Endodermal cell (in vitro differentiated cells): ENCODE measurements around the gene SLC13A1. TPM values are rescaled to one million over a fixed set of nuclear protein-coding genes. Genes with fewer than 3 reads are reported as not detected.

ENCODE experiments used
- DNase-seq: peaks from one replicate; pipeline ENCODE4 v3.0.0-alpha.2; 2017
- H3K27ac ChIP-seq: 2 replicates; pipeline ENCODE4 v1.5.1; 2013; ENCODE audit warnings: mild to moderate bottlenecking, low read depth, low read length, moderate library complexity
- H3K27me3 ChIP-seq: 2 replicates; pipeline ENCODE4 v1.6.1; 2013; ENCODE audit warnings: mild to moderate bottlenecking, low read length, moderate library complexity; ENCODE audit not compliant: insufficient read depth, control insufficient read depth, poor library complexity, severe bottlenecking
- H3K36me3 ChIP-seq: 2 replicates; pipeline ENCODE4 v1.7.0; 2013; ENCODE audit warnings: mild to moderate bottlenecking, low read length, moderate library complexity; ENCODE audit not compliant: control insufficient read depth, insufficient read depth
- H3K4me1 ChIP-seq: one replicate; pipeline ENCODE4 v1.7.0; 2013; ENCODE audit warnings: low read length; ENCODE audit not compliant: control insufficient read depth, insufficient read depth
- H3K4me3 ChIP-seq: 2 replicates; pipeline ENCODE4 v1.5.1; 2013; ENCODE audit warnings: mild to moderate bottlenecking, low read length, moderate library complexity
- H3K9ac ChIP-seq: 2 replicates; pipeline ENCODE4 v1.6.1; 2013; ENCODE audit warnings: mild to moderate bottlenecking, low read length, moderate library complexity; ENCODE audit not compliant: poor library complexity, severe bottlenecking; ENCODE audit errors: extremely low read depth
- H3K9me3 ChIP-seq: 2 replicates; pipeline ENCODE4 v1.6.1; 2013; ENCODE audit warnings: mild to moderate bottlenecking, low read length, moderate library complexity; ENCODE audit not compliant: control insufficient read depth
- H3K27ac Mint-ChIP-seq: 2 replicates; pipeline ENCODE4 v1.8.0; 2020; ENCODE audit warnings: mixed read lengths
- H3K27me3 Mint-ChIP-seq: 2 replicates; pipeline ENCODE4 v1.8.0; 2021; ENCODE audit warnings: mild to moderate bottlenecking, mixed read lengths; ENCODE audit not compliant: insufficient read depth
- H3K36me3 Mint-ChIP-seq: 2 replicates; pipeline ENCODE4 v1.8.0; 2020; ENCODE audit warnings: low read depth, mixed read lengths
- H3K4me1 Mint-ChIP-seq: 2 replicates; pipeline ENCODE4 v1.8.0; 2020; ENCODE audit warnings: mixed read lengths
- H3K4me3 Mint-ChIP-seq: 2 replicates; pipeline ENCODE4 v1.8.0; 2020; ENCODE audit warnings: mild to moderate bottlenecking, moderate library complexity, mixed read lengths
- H3K9me3 Mint-ChIP-seq: 2 replicates; pipeline ENCODE4 v1.8.0; 2020; ENCODE audit warnings: mild to moderate bottlenecking, mixed read lengths
- WGBS, 2 experiments: methylation state at CpG; one replicate each; pipeline versions ENCODE4 v1.1.5 to v1.1.7; 2013; ENCODE audit warnings: missing lambda C conversion rate in 2 of 2, mixed read lengths in 1 of 2; ENCODE audit not compliant: insufficient coverage in 1 of 2, insufficient read length in 1 of 2; 5-methylcytosine and 5-hydroxymethylcytosine counted together
- total RNA-seq, 2 donors: library from RNA; stranded (reverse); fragmentation: NEBNext Ultra II Directional in 1 of 2; extraction: Animal tissue kit (Norgen Biotek cat#: 25700) in 1 of 2; gene quantifications; 2 replicates in 1 of 2; 3 replicates in 1 of 2; pipeline ENCODE4 v1.2.1, GENCODE V29; 2021
- TF ChIP-seq, protein P1 (sequence below): fragments of 200-600 bp; sonication (generic); conservative IDR thresholded peaks from 2 replicates; pipeline ENCODE4 v1.5.0; 2021; ENCODE audit warnings: antibody characterized with exemption, mild to moderate bottlenecking

The SLC13A1 gene
- total RNA-seq, 2 donors from 2014 or later: not detected

DNA sequence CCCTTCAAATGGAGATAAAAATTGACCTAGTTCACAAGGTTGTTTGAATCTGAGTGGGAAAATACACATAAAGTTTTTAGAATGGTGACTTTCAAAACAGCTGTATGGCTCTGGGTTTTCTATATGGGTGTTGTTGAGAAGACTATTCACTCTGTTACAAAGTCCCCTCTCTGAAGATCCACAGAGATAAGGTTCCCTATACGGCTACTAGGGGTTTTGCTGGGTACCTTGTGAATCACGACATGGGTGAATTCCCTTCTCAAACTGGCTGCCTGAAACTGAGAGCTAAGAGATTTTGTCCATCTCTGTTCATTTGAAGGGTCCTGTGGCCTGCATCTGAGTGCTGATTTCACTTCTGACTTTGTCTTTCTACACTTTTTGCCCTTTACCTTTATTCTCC, 11.8 kb upstream of the SLC13A1 start:
- 92 to 94% methylated on average over 2 of the region's 2 CpGs for WGBS, 2 experiments
- no peak overlapping the region for H3K9ac ChIP-seq
- Mint-ChIP-seq H3K4me1 (peaks cover 15% of the 10 kb centered on the region), H3K9me3 (peaks cover 30% of the 10 kb centered on the region), H3K4me3 (no peak overlapping the region), H3K27me3 (no peaks in the 10 kb centered on the region), H3K36me3 (no peaks in the 10 kb centered on the region), H3K27ac (no peak overlapping the region)
- no peak overlapping the region for H3K27ac ChIP-seq
- peaks cover 29% of the 10 kb centered on the region for H3K9me3 ChIP-seq
- no peak overlapping the region for H3K4me3 ChIP-seq
- no peaks in the 10 kb centered on the region for H3K27me3 ChIP-seq
- H3K4me1 ChIP-seq: no peaks in the 10 kb centered on the region
- DNase-seq: no peak
- TF ChIP-seq, protein P1, sequence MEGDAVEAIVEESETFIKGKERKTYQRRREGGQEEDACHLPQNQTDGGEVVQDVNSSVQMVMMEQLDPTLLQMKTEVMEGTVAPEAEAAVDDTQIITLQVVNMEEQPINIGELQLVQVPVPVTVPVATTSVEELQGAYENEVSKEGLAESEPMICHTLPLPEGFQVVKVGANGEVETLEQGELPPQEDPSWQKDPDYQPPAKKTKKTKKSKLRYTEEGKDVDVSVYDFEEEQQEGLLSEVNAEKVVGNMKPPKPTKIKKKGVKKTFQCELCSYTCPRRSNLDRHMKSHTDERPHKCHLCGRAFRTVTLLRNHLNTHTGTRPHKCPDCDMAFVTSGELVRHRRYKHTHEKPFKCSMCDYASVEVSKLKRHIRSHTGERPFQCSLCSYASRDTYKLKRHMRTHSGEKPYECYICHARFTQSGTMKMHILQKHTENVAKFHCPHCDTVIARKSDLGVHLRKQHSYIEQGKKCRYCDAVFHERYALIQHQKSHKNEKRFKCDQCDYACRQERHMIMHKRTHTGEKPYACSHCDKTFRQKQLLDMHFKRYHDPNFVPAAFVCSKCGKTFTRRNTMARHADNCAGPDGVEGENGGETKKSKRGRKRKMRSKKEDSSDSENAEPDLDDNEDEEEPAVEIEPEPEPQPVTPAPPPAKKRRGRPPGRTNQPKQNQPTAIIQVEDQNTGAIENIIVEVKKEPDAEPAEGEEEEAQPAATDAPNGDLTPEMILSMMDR: no peak
- no peaks in the 10 kb centered on the region for H3K36me3 ChIP-seq

DNA sequence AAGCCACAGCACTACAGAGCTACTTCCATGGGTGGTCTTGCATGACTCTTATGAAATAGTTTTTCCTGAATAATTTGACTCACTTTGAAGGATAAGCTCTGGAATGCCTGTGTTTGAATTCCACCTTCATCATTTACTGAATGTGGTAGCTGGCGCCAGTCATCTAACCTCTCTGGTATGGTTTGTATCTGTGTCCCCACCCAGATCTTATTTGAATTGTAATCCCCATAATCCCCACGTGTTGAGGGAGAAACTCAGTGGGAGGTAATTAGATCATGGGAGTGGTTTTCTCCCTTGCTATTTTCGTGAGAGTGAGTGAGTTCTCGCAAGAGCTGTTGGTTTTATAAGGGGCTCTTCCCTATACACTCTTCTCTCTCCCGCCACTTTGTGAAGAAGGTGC, 11.2 kb upstream of the SLC13A1 start:
- Mint-ChIP-seq H3K4me1 (peaks cover 15% of the 10 kb centered on the region), H3K9me3 (peaks cover 28% of the 10 kb centered on the region)
- TF ChIP-seq, protein P1: no peak

DNA sequence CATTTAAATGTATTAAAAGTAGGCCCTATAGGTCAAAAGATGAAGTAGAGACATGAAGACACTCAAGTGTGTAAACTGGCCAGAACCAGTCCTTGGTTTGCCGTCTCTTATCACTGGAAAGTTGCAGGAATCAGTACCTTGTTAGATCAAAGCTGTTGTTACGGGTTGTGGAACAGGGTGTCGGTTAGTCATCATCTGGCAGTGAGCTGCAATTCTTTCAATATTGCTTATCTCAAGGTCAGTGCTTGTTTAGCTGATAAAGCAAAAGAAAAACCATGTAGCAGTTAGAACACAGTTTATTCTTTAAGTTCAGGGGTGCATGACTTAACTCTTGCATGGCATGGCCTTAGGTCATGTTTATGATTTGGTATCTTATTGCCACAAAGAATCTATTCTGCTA, 10.0 kb upstream of the SLC13A1 start:
- no peak for DNase-seq
- TF ChIP-seq, protein P1: no peak
- Mint-ChIP-seq H3K4me3 (no peak overlapping the region), H3K9me3 (peaks cover 16% of the 10 kb centered on the region), H3K36me3 (no peaks in the 10 kb centered on the region), H3K27ac (no peak overlapping the region), H3K27me3 (no peaks in the 10 kb centered on the region), H3K4me1 (peaks cover 15% of the 10 kb centered on the region)
- Histone ChIP-seq H3K27me3 (no peaks in the 10 kb centered on the region), H3K9me3 (peaks cover 17% of the 10 kb centered on the region), H3K4me3 (no peak overlapping the region), H3K27ac (no peak overlapping the region), H3K4me1 (no peaks in the 10 kb centered on the region), H3K9ac (no peak overlapping the region), H3K36me3 (no peaks in the 10 kb centered on the region)
- 88 to 89% methylated on average over 3 of the region's 3 CpGs for WGBS, 2 experiments

More for the DNA sequence above, 11.2 kb upstream of the SLC13A1 start:
- Mint-ChIP-seq H3K36me3 (no peaks in the 10 kb centered on the region), H3K27ac (no peak overlapping the region), H3K27me3 (no peaks in the 10 kb centered on the region), H3K4me3 (no peak overlapping the region)
- no peak for DNase-seq
- Histone ChIP-seq H3K9me3 (peaks cover 29% of the 10 kb centered on the region), H3K4me3 (no peak overlapping the region), H3K4me1 (no peaks in the 10 kb centered on the region), H3K9ac (no peak overlapping the region), H3K27ac (no peak overlapping the region), H3K27me3 (no peaks in the 10 kb centered on the region), H3K36me3 (no peaks in the 10 kb centered on the region)
- WGBS, 2 experiments: 69% methylated on average over 5 of the region's 5 CpGs; no CpG with 5 or more reads in 1 of the 2 experiments
